ENCODE data around the gene TUBGCP4.

DNA sequence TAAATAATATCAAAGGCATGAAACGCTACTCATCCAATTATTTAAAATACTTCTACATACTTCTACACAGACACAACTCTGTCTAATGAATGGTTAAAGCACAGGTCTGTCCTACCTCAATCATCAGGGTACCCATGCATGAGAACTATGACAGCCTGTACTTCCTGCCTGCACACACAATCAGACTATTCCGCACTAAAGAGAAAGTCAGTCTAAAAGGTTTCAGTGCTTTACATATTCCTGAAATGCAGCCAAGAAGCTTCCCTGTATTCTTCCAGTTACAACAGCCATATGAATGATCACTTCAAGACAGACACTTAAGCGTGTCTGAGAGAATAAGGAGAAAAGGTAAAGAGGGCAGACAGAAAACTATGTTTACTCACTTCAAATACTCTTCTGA lies 58.8 kb downstream of the TUBGCP4 start:
- TF ChIP-seq, protein P1, sequence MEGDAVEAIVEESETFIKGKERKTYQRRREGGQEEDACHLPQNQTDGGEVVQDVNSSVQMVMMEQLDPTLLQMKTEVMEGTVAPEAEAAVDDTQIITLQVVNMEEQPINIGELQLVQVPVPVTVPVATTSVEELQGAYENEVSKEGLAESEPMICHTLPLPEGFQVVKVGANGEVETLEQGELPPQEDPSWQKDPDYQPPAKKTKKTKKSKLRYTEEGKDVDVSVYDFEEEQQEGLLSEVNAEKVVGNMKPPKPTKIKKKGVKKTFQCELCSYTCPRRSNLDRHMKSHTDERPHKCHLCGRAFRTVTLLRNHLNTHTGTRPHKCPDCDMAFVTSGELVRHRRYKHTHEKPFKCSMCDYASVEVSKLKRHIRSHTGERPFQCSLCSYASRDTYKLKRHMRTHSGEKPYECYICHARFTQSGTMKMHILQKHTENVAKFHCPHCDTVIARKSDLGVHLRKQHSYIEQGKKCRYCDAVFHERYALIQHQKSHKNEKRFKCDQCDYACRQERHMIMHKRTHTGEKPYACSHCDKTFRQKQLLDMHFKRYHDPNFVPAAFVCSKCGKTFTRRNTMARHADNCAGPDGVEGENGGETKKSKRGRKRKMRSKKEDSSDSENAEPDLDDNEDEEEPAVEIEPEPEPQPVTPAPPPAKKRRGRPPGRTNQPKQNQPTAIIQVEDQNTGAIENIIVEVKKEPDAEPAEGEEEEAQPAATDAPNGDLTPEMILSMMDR (IDR thresholded peaks at IDR 0.05), result no peak
- no peak for TF ChIP-seq POLR2A (IDR thresholded peaks at IDR 0.05)

Data from heart left ventricle (tissue), 13 donors.